ENCODE measurements around the gene SGPP2.

- TF ChIP-seq CTCF (IDR thresholded peaks at IDR 0.05) (no peak), ZFX (IDR thresholded peaks at IDR 0.05; ENCODE audit: borderline replicate concordance) (no peak)
Observed at GRCh38 chr2:222554517-222554916, 130.2 kb downstream of the SGPP2 start.

Data from 22Rv1 (cell line).